Parathyroid adenoma (tissue), 2 donors: ENCODE measurements around the gene SYNCRIP.

Experiments
- H2AFZ ChIP-seq: fragments of 300-600 bp; sonication (generic); one replicate; pipeline ENCODE4 v1.7.0; 2017; ENCODE audit warnings: antibody characterized with exemption, mild to moderate bottlenecking
- H3K27ac ChIP-seq: fragments of 300-600 bp; sonication (generic); one replicate; pipeline ENCODE4 v1.7.0; 2017
- H3K27me3 ChIP-seq: fragments of 300-600 bp; sonication (generic); one replicate; pipeline ENCODE4 v1.7.0; 2017; ENCODE audit warnings: low read length; ENCODE audit not compliant: control insufficient read depth, insufficient read depth
- H3K36me3 ChIP-seq: fragments of 300-600 bp; sonication (generic); one replicate; pipeline ENCODE4 v1.7.0; 2017; ENCODE audit warnings: low read length; ENCODE audit not compliant: control insufficient read depth, insufficient read depth
- H3K4me1 ChIP-seq: fragments of 300-600 bp; sonication (generic); one replicate; pipeline ENCODE4 v1.7.0; 2017; ENCODE audit warnings: control low read depth
- H3K4me2 ChIP-seq: fragments of 300-600 bp; sonication (generic); one replicate; pipeline ENCODE4 v1.7.0; 2017; ENCODE audit warnings: low read length
- H3K4me3 ChIP-seq: fragments of 300-600 bp; sonication (generic); one replicate; pipeline ENCODE4 v1.7.0; 2017; ENCODE audit warnings: low read depth, low read length
- H3K79me2 ChIP-seq: fragments of 300-600 bp; sonication (generic); one replicate; pipeline ENCODE4 v1.7.0; 2017; ENCODE audit warnings: control low read depth
- H3K9ac ChIP-seq: fragments of 300-600 bp; sonication (generic); one replicate; pipeline ENCODE4 v1.7.0; 2017; ENCODE audit warnings: mild to moderate bottlenecking
- H3K9me3 ChIP-seq: fragments of 300-600 bp; sonication (generic); one replicate; pipeline ENCODE4 v1.7.0; 2017; ENCODE audit warnings: low read length; ENCODE audit not compliant: control insufficient read depth
- CTCF ChIP-seq: fragments of 300-600 bp; sonication (generic); IDR thresholded peaks from one replicate; pipeline ENCODE4 v1.7.0; 2017; ENCODE audit warnings: antibody characterized with exemption, mild to moderate bottlenecking
- donor health status: primary hyperparathyroidism.

Gene SYNCRIP

DNA sequence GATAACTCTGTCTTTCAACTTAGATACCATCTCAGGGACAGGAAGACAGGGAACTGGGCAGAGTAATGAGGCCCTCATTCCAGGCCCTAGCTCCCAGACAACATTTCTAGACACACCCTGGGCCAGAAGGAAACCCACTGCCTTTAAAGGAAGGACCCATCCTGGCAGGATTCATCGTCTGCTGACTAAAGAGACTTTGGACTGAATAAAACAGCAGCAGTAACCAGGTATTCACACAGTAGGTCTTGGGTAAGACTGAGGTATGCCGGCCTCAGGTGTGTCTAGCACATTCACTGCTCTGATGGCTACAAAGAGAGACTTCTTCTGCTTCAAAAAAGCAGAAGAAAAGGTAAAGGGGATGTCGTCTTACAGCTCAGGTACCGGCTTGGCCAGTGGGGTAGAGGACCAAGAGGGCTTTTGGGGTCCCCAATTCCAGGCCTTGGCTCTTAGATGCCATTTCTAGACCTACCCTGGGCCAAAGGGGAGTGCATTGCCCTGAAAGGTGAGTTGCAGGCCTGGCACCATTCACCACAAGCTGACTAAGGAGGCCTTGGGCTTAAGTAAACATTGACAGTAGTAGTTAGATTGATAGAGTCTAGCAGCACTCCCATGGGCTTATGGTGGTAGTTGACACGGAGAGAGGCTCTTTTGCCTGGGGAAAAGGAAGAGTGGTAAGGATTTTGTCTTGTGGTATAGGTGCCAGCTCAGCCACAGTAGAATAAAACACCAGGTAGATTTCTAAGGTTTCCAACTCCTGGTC lies 62.4 kb downstream of the SYNCRIP start:
- Histone ChIP-seq H3K79me2 (peaks cover 38% of the 10 kb centered on the region), H3K4me3 (no peak overlapping the region), H3K27ac (no peak overlapping the region), H3K36me3 (no peaks in the 10 kb centered on the region), H3K9ac (no peak overlapping the region), H2AFZ (no peak overlapping the region), H3K27me3 (no peaks in the 10 kb centered on the region), H3K4me1 (peaks cover 7% of the 10 kb centered on the region), H3K4me2 (no peak overlapping the region), H3K9me3 (no peaks in the 10 kb centered on the region)
- TF ChIP-seq CTCF: no peak

DNA sequence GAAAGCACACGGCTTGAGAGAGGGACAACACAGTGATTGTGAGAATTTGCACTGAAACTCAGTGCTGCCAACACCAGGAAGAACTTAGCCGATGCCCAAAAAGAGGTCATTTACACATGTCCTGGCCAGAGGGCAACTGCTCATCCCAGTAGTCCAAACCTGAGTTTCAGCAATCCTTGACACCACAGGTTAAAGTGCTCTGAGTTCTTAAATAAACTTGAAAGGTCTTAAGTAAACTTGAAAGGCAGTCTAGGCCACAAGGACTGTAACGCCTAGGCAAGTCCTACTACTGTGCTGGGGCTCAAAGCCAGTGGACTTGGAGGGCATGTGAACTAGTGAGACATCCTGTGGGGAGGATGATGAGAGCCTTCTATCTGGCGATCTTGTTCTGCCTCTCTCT lies 63.1 kb downstream of the SYNCRIP start:
- no peak overlapping the region for H3K4me2 ChIP-seq
- no peaks in the 10 kb centered on the region for H3K9me3 ChIP-seq
- no peak overlapping the region for H3K4me3 ChIP-seq
- no peak overlapping the region for H3K27ac ChIP-seq
- no peak for TF ChIP-seq CTCF
- H3K4me1 ChIP-seq: peaks cover 9% of the 10 kb centered on the region
- H3K36me3 ChIP-seq: no peaks in the 10 kb centered on the region
- H3K27me3 ChIP-seq: no peaks in the 10 kb centered on the region
- H3K79me2 ChIP-seq: peaks cover 34% of the 10 kb centered on the region
- no peak overlapping the region for H2AFZ ChIP-seq
- H3K9ac ChIP-seq: no peak overlapping the region

GRCh38 chr6:85576476-85576875 lies 66.2 kb downstream of the SYNCRIP start:
- no peak overlapping the region for H2AFZ ChIP-seq
- no peak overlapping the region for H3K27ac ChIP-seq
- peaks cover 9% of the 10 kb centered on the region for H3K4me1 ChIP-seq
- no peak overlapping the region for H3K4me2 ChIP-seq
- no peak overlapping the region for H3K4me3 ChIP-seq
- no peaks in the 10 kb centered on the region for H3K9me3 ChIP-seq
- H3K79me2 ChIP-seq: peaks cover 12% of the 10 kb centered on the region
- H3K27me3 ChIP-seq: no peaks in the 10 kb centered on the region
- no peak for TF ChIP-seq CTCF
- H3K36me3 ChIP-seq: no peaks in the 10 kb centered on the region
- no peak overlapping the region for H3K9ac ChIP-seq

GRCh38 chr6:85574932-85575598 lies 67.6 kb downstream of the SYNCRIP start:
- no peak overlapping the region for H3K4me2 ChIP-seq
- peaks cover 9% of the 10 kb centered on the region for H3K4me1 ChIP-seq
- H3K9ac ChIP-seq: no peak overlapping the region
- H3K4me3 ChIP-seq: no peak overlapping the region
- H3K27ac ChIP-seq: no peak overlapping the region
- no peak for TF ChIP-seq CTCF
- peaks cover 10% of the 10 kb centered on the region for H3K79me2 ChIP-seq
- no peak overlapping the region for H2AFZ ChIP-seq
- H3K9me3 ChIP-seq: no peaks in the 10 kb centered on the region
- H3K36me3 ChIP-seq: no peaks in the 10 kb centered on the region
- H3K27me3 ChIP-seq: no peaks in the 10 kb centered on the region
